AG04449 (cell line): Measurements from ENCODE around the gene CBX6.

ENCODE experiments used
- CTCF ChIA-PET: fragments of 350-600 bp; formaldehyde crosslinking; extraction: SDS; loops from one replicate; lab custom pipeline; 2021; ENCODE audit warnings: antibody characterized with exemption; lab: Yijun Ruan, JAX
- POLR2A ChIA-PET: fragments of 400-600, 350-600 bp; formaldehyde crosslinking; extraction: SDS; loops from one replicate; lab custom pipeline; 2020; ENCODE audit warnings: antibody characterized with exemption, inconsistent platforms; lab: Yijun Ruan, JAX
- DNase-seq: peaks from one replicate; pipeline ENCODE4 v3.0.0-alpha.2; 2010; ENCODE audit warnings: low read depth, low spot score
- H3K4me3 ChIP-seq: 2 replicates; pipeline ENCODE4 v1.5.1; 2011; ENCODE audit warnings: low read depth, mild to moderate bottlenecking, control low read depth, low read length
- TF ChIP-seq, protein P1 (sequence below): IDR thresholded peaks from one replicate; pipeline ENCODE4 v1.5.1; 2011; ENCODE audit warnings: mild to moderate bottlenecking, moderate library complexity, low read length, control low read depth, inconsistent platforms; ENCODE audit not compliant: insufficient read depth; ENCODE audit errors: missing control alignments

The CBX6 gene

DNA sequence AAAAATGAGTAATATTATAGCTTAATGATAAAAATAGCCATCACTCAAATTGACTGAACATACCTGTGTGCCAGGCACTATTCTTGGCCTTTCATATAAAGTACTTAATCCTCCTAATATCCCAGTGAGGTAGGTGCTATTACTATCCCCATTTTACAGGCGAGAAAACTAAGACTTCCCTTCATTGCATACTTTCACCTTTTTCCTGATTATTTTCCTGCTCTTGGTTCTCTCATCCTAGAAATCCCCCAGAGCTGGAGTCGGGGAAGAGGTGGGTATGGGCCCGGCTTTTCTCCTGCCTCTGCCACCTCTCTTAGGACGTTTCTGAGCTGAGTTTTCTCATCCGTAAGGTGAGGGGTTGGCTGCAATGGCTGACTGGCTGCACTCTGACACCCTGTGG, 30.4 kb downstream of the CBX6 start:
- no peak overlapping the region for H3K4me3 ChIP-seq
- DNase-seq, result no peak
- ChIA-PET CTCF (interaction anchor here (0.8 to 7.7 kb wide), 4 partner anchors 16 to 72 kb away, joined by 4 to 85 read pairs (median 5); no protein-coding TSS in a partner anchor), POLR2A (no interaction called here)
- TF ChIP-seq, protein P1, sequence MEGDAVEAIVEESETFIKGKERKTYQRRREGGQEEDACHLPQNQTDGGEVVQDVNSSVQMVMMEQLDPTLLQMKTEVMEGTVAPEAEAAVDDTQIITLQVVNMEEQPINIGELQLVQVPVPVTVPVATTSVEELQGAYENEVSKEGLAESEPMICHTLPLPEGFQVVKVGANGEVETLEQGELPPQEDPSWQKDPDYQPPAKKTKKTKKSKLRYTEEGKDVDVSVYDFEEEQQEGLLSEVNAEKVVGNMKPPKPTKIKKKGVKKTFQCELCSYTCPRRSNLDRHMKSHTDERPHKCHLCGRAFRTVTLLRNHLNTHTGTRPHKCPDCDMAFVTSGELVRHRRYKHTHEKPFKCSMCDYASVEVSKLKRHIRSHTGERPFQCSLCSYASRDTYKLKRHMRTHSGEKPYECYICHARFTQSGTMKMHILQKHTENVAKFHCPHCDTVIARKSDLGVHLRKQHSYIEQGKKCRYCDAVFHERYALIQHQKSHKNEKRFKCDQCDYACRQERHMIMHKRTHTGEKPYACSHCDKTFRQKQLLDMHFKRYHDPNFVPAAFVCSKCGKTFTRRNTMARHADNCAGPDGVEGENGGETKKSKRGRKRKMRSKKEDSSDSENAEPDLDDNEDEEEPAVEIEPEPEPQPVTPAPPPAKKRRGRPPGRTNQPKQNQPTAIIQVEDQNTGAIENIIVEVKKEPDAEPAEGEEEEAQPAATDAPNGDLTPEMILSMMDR, result no peak

DNA sequence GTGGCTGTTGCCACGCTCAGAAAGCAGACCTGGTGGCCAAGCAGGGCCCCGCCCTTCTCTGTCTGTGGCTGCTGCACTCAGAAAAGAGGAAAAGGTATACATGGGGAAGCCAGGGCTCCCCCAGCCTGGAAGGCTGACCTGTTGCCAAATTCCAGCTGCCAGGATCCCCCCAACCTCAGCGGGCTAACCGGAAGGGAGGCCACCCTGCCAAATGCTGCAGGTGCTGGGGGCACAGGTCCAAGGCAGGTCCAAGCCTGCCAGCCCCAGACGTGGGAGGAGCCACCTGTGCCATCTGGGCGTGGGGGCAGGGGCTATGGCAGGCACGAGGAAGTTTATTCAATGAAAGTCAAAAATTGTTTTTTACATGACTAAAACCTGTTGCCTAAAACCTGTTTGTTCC, 30.8 kb downstream of the CBX6 start:
- CTCF ChIA-PET, result interaction anchor here (0.8 to 7.7 kb wide), 2 partner anchors 29 to 72 kb away, joined by 6 to 85 read pairs; no protein-coding TSS in a partner anchor
- TF ChIP-seq, protein P1, result no peak
- POLR2A ChIA-PET, result no interaction called here
- no peak overlapping the region for H3K4me3 ChIP-seq
- DNase-seq, result no peak

DNA sequence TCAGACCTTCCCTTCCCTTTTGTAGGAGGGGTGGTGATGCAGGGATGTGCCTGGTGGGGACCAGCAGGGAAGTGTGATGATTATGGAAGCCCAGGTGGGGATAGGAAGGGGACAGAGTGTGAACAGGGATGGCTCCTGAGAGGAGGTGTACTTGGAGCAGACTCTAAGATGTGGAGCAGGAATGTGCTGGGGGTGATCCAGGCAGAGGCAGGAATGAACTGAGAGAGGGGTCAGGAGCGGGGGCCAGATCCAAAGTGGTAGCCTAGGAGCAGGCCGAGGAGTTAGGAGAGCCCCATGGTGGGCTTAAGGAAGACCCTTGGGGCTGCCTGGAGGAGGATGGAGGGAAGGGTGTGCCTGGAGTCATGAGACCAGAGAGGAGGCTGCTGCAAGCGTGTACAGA, 31.9 kb downstream of the CBX6 start:
- CTCF ChIA-PET, result interaction anchor here (0.7 to 1.6 kb wide), 4 partner anchors 29 to 163 kb away, joined by 3 to 6 read pairs (median 4); no protein-coding TSS in a partner anchor
- POLR2A ChIA-PET, result no interaction called here
- H3K4me3 ChIP-seq, result no peak overlapping the region

GRCh38 chr22:38839686-38840085, 32.3 kb downstream of the CBX6 start:
- DNase-seq, result no peak
- TF ChIP-seq, protein P1, result no peak
- POLR2A ChIA-PET, result interaction anchor here (0.6 kb wide), 1 partner anchor 18 kb away, joined by 3 read pairs; no protein-coding TSS in a partner anchor
- CTCF ChIA-PET, result interaction anchor here (0.7 to 1.8 kb wide), 5 partner anchors 12 to 163 kb away, joined by 3 to 6 read pairs (median 4); no protein-coding TSS in a partner anchor
- H3K4me3 ChIP-seq, result no peak overlapping the region

More for the DNA sequence above, 31.9 kb downstream of the CBX6 start:
- TF ChIP-seq, protein P1, result no peak
- DNase-seq, result no peak

- TF ChIP-seq, protein P1, result no peak
- CTCF ChIA-PET, result interaction anchor here (0.7 to 2.7 kb wide), 5 partner anchors 26 to 138 kb away, joined by 3 to 12 read pairs (median 4); no protein-coding TSS in a partner anchor
- DNase-seq, result no peak
- H3K4me3 ChIP-seq, result no peak overlapping the region
- POLR2A ChIA-PET, result interaction anchor here (0.7 kb wide), 1 partner anchor 34 kb away, joined by 3 read pairs; no protein-coding TSS in a partner anchor
Measured at GRCh38 chr22:38837414-38837928, 34.5 kb downstream of the CBX6 start.

DNA sequence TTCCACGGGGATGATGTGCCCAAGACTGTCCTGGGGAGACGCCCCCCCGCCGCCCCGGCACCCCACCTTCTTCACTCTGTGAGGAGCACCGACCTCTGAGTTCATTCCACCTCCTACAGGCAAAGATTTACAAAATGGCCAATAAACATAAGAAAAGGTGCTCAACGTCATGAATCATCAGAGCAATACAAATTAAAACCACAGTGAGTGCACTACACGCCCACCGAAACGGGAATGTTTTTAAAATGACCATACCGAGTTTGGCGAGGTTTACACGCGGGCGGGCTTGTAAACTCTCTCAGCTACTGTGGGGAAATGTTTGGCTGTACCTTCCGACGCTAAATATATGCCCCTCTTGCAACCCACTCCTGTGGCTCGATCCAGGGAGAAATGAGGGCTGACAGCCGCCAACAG, 36.1 kb downstream of the CBX6 start:
- POLR2A ChIA-PET, result no interaction called here
- DNase-seq, result no peak
- CTCF ChIA-PET, result interaction anchor here (1.3 to 2.7 kb wide), 2 partner anchors 34 to 67 kb away, joined by 5 to 12 read pairs; no protein-coding TSS in a partner anchor

More for the DNA sequence above, 36.1 kb downstream of the CBX6 start:
- TF ChIP-seq, protein P1, result no peak
- no peak overlapping the region for H3K4me3 ChIP-seq
